K562 (cell line): ENCODE data around the gene GOLT1A. TPM values are rescaled to one million over a fixed set of nuclear protein-coding genes. Genes with fewer than 3 reads are reported as not detected.

Experiments used
- ATAC-seq: fragments of 200-7000 bp; cut with Tn5 transposase; 3 replicates; pipeline ENCODE4 v1.9.1; 2020; ENCODE audit warnings: moderate library complexity
- BruUV-seq: library from RNA; stranded (reverse); fragments of 400-500 nt; replicated peaks from 2 replicates; lab custom pipeline; 2021; lab: Mats Ljungman, UMichigan
- CTCF ChIA-PET: fragments of 300-600 bp; formaldehyde crosslinking; extraction: SDS; loops from one replicate; lab custom pipeline; 2021; ENCODE audit warnings: low intra/inter-chr PET ratio; lab: Yijun Ruan, JAX
- POLR2A ChIA-PET: fragments of 300-600, 350-650 bp; sonication (Branson Sonifier 250); formaldehyde crosslinking; extraction: SDS; loops from one replicate; lab custom pipeline; 2021; ENCODE audit warnings: antibody characterized with exemption, inconsistent platforms; lab: Yijun Ruan, JAX
- DNase-seq, 4 experiments: peaks; one replicate each; pipeline versions ENCODE4 v3.0.0 to v3.0.0-alpha.2; 2011 to 2018; ENCODE audit warnings: low spot score in 3 of 4, mixed read lengths in 3 of 4; ENCODE audit errors: extremely low read depth in 1 of 4
- FAIRE-seq: peaks from 2 replicates; lab custom pipeline; 2011; peaks lifted over from hg19 to GRCh38; lab: Jason Lieb, UNC
- H2AFZ ChIP-seq: 2 replicates; pipeline ENCODE4 v1.6.0; 2011; ENCODE audit warnings: low read depth, low read length, control low read depth, inconsistent platforms
- H3K27ac ChIP-seq: fragments of 200-600 bp; 3 replicates; pipeline ENCODE4 v1.8.0; 2011; ENCODE audit warnings: low read depth, mild to moderate bottlenecking, control low read depth, inconsistent platforms, low read length, moderate library complexity, mixed read lengths; ENCODE audit errors: extremely low read depth
- H3K27me3 ChIP-seq, 2 experiments: fragments of 300-600 bp in 1 of 2; 2 replicates in 1 of 2; 3 replicates in 1 of 2; pipeline versions ENCODE4 v1.6.0 to v1.8.0; 2011; ENCODE audit warnings: inconsistent platforms in 2 of 2, low read length in 2 of 2, mild to moderate bottlenecking in 1 of 2, mixed read lengths in 1 of 2, moderate library complexity in 1 of 2; ENCODE audit not compliant: control insufficient read depth in 2 of 2, insufficient read depth in 2 of 2
- H3K36me3 ChIP-seq: fragments of 300-600 bp; 3 replicates; pipeline ENCODE4 v1.8.0; 2011; ENCODE audit warnings: mild to moderate bottlenecking, low read length, inconsistent platforms; ENCODE audit not compliant: control insufficient read depth, insufficient read depth
- H3K4me1 ChIP-seq, 2 experiments: fragments of 200-600 bp in 1 of 2; replicated peaks in 1 of 2; 2 replicates in 1 of 2; 3 replicates in 1 of 2; pipeline versions ENCODE4 v1.5.1 to v1.8.0; 2011; ENCODE audit warnings: inconsistent platforms in 2 of 2, low read length in 2 of 2, mild to moderate bottlenecking in 1 of 2, mixed read lengths in 1 of 2, moderate library complexity in 1 of 2; ENCODE audit not compliant: control insufficient read depth in 2 of 2, insufficient read depth in 2 of 2
- H3K4me2 ChIP-seq: 2 replicates; pipeline ENCODE4 v1.6.1; 2011; ENCODE audit warnings: low read length, control low read depth, inconsistent platforms, mixed read lengths; ENCODE audit not compliant: insufficient read depth
- H3K4me3 ChIP-seq: fragments of 200-600 bp; sonication (generic), shearing (Covaris generic); 2 replicates; pipeline ENCODE4 v1.5.1; 2016; ENCODE audit warnings: control low read depth, inconsistent platforms
- H3K79me2 ChIP-seq: fragments of 200-600 bp; 3 replicates; pipeline ENCODE4 v1.8.0; 2011; ENCODE audit warnings: low read length, inconsistent platforms; ENCODE audit not compliant: control insufficient read depth, insufficient read depth
- H3K9ac ChIP-seq, 2 experiments: 2 replicates each; pipeline versions ENCODE4 v1.6.0 to v1.6.1; 2011; ENCODE audit warnings: low read depth in 2 of 2, low read length in 2 of 2, control low read depth in 1 of 2, inconsistent platforms in 1 of 2, mild to moderate bottlenecking in 1 of 2, mixed read lengths in 1 of 2; ENCODE audit not compliant: insufficient read depth in 1 of 2
- H3K9me1 ChIP-seq: one replicate; pipeline ENCODE4 v1.6.0; 2011; ENCODE audit warnings: inconsistent platforms, mild to moderate bottlenecking, low read length, moderate library complexity; ENCODE audit not compliant: control insufficient read depth, insufficient read depth
- H3K9me3 ChIP-seq: replicated peaks from 2 replicates; pipeline ENCODE4 v1.5.1; 2011; ENCODE audit warnings: low read depth, low read length, inconsistent platforms; ENCODE audit not compliant: control insufficient read depth, insufficient read depth
- H4K20me1 ChIP-seq: replicated peaks from 2 replicates; pipeline ENCODE4 v1.6.1; 2011; ENCODE audit warnings: low read length, inconsistent platforms, mixed read lengths; ENCODE audit not compliant: control insufficient read depth, insufficient read depth
- ASH1L ChIP-seq: fragments of 450-650 bp; IDR thresholded peaks from 2 replicates; pipeline ENCODE4 v1.6.1; 2018; ENCODE audit warnings: borderline replicate concordance, mild to moderate bottlenecking, low read depth; ENCODE audit not compliant: partially characterized antibody
- ZNF239 ChIP-seq: fragments of 250-450 bp; sonication (Bioruptor Pico); IDR thresholded peaks from 2 replicates; pipeline ENCODE4 v1.4.0; 2020; ENCODE audit warnings: mild to moderate bottlenecking
- WGBS: fragments of 100-300 bp; shearing (Covaris generic); methylation state at CpG from one replicate; pipeline ENCODE4 v1.1.6; 2016; ENCODE audit warnings: low coverage, mixed read lengths; ENCODE audit not compliant: insufficient coverage; ENCODE audit errors: missing lambda C conversion rate; 5-methylcytosine and 5-hydroxymethylcytosine counted together
- in situ Hi-C: fragments of 300-500 bp; cut with MboI; formaldehyde crosslinking; loops from 4 replicates; pipeline ENCODE4 v1.15.0; 2018; ENCODE audit warnings: inconsistent platforms, mixed read lengths
- intact Hi-C: fragments of 100-400 bp; cut with micrococcal nuclease; formaldehyde crosslinking; loops from 2 replicates; pipeline ENCODE4 v1.14.2; 2022
- polyA plus RNA-seq, 8 experiments: library from polyadenylated mRNA; depleted of rRNA in 4 of 8; stranded (reverse) in 5 of 8; unstranded in 3 of 8; fragments of >200 nt; fragmentation: Nextera tagmentation in 2 of 8; fragmentation: Illumina TruSeq in 1 of 8; extraction: Ambion mirVana in 2 of 8; extraction: Trizol in 1 of 8; gene quantifications; 2 replicates each; pipeline versions ENCODE4 v1.2.1 to v1.2.3, GENCODE V29; 2011 to 2014; ENCODE audit warnings: inconsistent platforms in 1 of 8, missing spikeins in 1 of 8
- total RNA-seq, 7 experiments: library from RNA; depleted of rRNA in 6 of 7; stranded (reverse); fragments of >200 nt in 6 of 7; fragmentation: Illumina TruSeq in 2 of 7; extraction: Trizol in 2 of 7; gene quantifications; 2 replicates each; pipeline versions ENCODE4 v1.2.1 to v1.2.3, GENCODE V29; 2011 to 2021; ENCODE audit warnings: low replicate concordance in 1 of 7
- TF ChIP-seq, protein P1 (sequence below): fragments of 450-650 bp; IDR thresholded peaks from 2 replicates; pipeline ENCODE4 v1.6.1; 2018; ENCODE audit warnings: mild to moderate bottlenecking, low read depth; ENCODE audit not compliant: partially characterized antibody
- TF ChIP-seq, protein P2 (sequence below): fragments of 450-650 bp; formaldehyde crosslinking; IDR thresholded peaks from 2 replicates; pipeline ENCODE4 v1.4.0; 2020; ENCODE audit warnings: mild to moderate bottlenecking, moderate library complexity
- TF ChIP-seq, protein P3 (sequence below), 2 experiments: fragments of 450-650 bp; formaldehyde crosslinking in 1 of 2; IDR thresholded peaks; 2 replicates each; pipeline versions ENCODE4 v1.4.0 to v1.6.1; 2014 to 2020; ENCODE audit warnings: mild to moderate bottlenecking in 2 of 2, borderline replicate concordance in 1 of 2, low read depth in 1 of 2
- TF ChIP-seq, protein P4 (sequence below): sonication (generic); formaldehyde crosslinking; IDR thresholded peaks from 2 replicates; pipeline ENCODE4 v1.9.0; 2022; ENCODE audit warnings: mild to moderate bottlenecking, missing genetic modification reagents

Gene GOLT1A
- total and polyA plus RNA-seq, 9 of the 15 experiments (the other 6 are each of a cell fraction or from before 2014, with no cell fraction given) = not detected

DNA sequence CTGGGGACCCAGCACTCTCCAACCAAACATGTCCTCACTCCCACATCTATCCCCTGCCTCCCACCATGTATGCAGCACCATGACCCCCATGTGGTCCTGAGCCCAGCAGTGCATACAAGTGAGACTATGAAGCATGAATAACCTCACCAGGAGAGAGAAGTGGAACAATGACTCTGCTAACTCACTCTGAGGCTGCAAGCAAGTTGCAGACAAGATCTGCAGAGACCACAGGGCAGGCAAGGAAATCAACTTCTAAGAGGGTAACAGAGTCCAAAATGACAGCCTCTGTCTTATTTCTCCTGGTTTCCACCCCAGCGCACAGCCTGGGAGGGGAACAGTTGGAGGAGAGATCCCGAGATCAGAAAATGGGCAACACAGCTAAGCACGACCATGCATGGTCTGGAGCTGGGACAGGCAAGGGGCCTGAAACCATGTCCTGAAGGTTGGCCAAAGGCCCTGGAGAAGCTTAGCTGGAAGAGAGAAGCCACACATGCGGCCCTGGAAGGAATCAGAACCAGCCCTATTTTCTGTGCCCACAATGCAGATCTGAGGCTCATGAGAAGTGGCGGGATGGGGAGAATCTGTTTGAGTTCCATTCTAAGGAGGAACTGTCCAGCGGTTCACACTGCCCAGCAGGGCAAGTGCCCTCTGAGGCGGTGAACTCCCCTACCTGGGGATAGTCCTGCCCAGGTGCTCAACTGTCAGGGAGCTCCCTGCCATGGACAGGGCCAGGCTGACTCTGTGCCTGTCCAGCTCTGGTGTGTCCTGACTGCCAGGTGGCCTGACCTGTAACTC is 35.1 kb downstream of the GOLT1A start:
- Histone ChIP-seq H3K27ac (no peak overlapping the region), H3K79me2 (no peaks in the 10 kb centered on the region), H4K20me1 (no peaks in the 10 kb centered on the region), H3K9me1 (no peaks in the 10 kb centered on the region), H3K9me3 (no peaks in the 10 kb centered on the region), H3K36me3 (no peaks in the 10 kb centered on the region), H3K4me2 (no peak overlapping the region), H3K4me3 (no peak overlapping the region), H3K27me3 (peaks cover 5 to 18% of the 10 kb centered on the region in 2 experiments; a peak in 4 of 5 replicates), H2AFZ (no peak overlapping the region), H3K9ac (peak overlapping the region in 1 of 2 experiments; percentile 36; a peak in 1 of 4 replicates), H3K4me1 (peaks cover 18 to 27% of the 10 kb centered on the region in 2 experiments; a peak in 4 of 5 replicates)
- 8% methylated on average over 7 of the region's 7 CpGs for WGBS
- ChIA-PET CTCF (no interaction called here), POLR2A (interaction anchor here (0.6 to 1.5 kb wide), 5 partner anchors 8 to 953 kb away, joined by 3 read pairs; no protein-coding TSS in a partner anchor)
- DNase-seq (no peak), ATAC-seq (no peak), FAIRE-seq (no peak)
- intact Hi-C loops = no loop called here
- in situ Hi-C loops = loop anchor here (10.0 kb wide), 1 partner anchor 326 kb away; no protein-coding TSS in a partner anchor
- no TSS peak for BruUV-seq
- TF ChIP-seq, protein P1, sequence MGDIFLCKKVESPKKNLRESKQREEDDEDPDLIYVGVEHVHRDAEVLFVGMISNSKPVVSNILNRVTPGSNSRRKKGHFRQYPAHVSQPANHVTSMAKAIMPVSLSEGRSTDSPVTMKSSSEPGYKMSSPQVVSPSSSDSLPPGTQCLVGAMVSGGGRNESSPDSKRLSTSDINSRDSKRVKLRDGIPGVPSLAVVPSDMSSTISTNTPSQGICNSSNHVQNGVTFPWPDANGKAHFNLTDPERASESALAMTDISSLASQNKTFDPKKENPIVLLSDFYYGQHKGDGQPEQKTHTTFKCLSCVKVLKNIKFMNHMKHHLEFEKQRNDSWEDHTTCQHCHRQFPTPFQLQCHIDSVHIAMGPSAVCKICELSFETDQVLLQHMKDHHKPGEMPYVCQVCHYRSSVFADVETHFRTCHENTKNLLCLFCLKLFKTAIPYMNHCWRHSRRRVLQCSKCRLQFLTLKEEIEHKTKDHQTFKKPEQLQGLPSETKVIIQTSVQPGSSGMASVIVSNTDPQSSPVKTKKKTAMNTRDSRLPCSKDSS = no peak
- TF ChIP-seq, protein P2, sequence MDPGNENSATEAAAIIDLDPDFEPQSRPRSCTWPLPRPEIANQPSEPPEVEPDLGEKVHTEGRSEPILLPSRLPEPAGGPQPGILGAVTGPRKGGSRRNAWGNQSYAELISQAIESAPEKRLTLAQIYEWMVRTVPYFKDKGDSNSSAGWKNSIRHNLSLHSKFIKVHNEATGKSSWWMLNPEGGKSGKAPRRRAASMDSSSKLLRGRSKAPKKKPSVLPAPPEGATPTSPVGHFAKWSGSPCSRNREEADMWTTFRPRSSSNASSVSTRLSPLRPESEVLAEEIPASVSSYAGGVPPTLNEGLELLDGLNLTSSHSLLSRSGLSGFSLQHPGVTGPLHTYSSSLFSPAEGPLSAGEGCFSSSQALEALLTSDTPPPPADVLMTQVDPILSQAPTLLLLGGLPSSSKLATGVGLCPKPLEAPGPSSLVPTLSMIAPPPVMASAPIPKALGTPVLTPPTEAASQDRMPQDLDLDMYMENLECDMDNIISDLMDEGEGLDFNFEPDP (CRISPR knock-in tag) = 0 out of 2 replicates have a peak, but pooled peaks have one; percentile 54
- TF ChIP-seq ASH1L (no peak), ZNF239 (peak; percentile 63; the same call in 1 of the 2 replicates)
- TF ChIP-seq, protein P3, sequence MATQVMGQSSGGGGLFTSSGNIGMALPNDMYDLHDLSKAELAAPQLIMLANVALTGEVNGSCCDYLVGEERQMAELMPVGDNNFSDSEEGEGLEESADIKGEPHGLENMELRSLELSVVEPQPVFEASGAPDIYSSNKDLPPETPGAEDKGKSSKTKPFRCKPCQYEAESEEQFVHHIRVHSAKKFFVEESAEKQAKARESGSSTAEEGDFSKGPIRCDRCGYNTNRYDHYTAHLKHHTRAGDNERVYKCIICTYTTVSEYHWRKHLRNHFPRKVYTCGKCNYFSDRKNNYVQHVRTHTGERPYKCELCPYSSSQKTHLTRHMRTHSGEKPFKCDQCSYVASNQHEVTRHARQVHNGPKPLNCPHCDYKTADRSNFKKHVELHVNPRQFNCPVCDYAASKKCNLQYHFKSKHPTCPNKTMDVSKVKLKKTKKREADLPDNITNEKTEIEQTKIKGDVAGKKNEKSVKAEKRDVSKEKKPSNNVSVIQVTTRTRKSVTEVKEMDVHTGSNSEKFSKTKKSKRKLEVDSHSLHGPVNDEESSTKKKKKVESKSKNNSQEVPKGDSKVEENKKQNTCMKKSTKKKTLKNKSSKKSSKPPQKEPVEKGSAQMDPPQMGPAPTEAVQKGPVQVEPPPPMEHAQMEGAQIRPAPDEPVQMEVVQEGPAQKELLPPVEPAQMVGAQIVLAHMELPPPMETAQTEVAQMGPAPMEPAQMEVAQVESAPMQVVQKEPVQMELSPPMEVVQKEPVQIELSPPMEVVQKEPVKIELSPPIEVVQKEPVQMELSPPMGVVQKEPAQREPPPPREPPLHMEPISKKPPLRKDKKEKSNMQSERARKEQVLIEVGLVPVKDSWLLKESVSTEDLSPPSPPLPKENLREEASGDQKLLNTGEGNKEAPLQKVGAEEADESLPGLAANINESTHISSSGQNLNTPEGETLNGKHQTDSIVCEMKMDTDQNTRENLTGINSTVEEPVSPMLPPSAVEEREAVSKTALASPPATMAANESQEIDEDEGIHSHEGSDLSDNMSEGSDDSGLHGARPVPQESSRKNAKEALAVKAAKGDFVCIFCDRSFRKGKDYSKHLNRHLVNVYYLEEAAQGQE (IDR thresholded peaks at IDR 0.05; ENCODE audit: borderline replicate concordance) = peak; percentile 27
- TF ChIP-seq, protein P3 (CRISPR knock-in tag; IDR thresholded peaks at IDR 0.05; ENCODE audit: low read depth) = peak; percentile 36; the same call in 1 of the 2 replicates
- TF ChIP-seq, protein P4, sequence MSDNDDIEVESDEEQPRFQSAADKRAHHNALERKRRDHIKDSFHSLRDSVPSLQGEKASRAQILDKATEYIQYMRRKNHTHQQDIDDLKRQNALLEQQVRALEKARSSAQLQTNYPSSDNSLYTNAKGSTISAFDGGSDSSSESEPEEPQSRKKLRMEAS (CRISPR knock-in tag) = 0 out of 2 replicates have a peak, but pooled peaks have one; percentile 32
